GM12892 (cell line): ENCODE data around the gene ARHGAP26.

Source experiments
- POLR2A ChIP-seq: IDR thresholded peaks from 2 replicates; pipeline ENCODE4 v1.6.1; 2011; ENCODE audit warnings: low read depth, low read length, control low read depth
- POLR2AphosphoS5 ChIP-seq: IDR thresholded peaks from 2 replicates; pipeline ENCODE4 v1.6.1; 2011; ENCODE audit warnings: low read depth, low read length, control low read depth
- TAF1 ChIP-seq: IDR thresholded peaks from 2 replicates; pipeline ENCODE4 v1.6.1; 2011; ENCODE audit warnings: low read depth, mild to moderate bottlenecking, control low read depth, low read length, borderline replicate concordance

DNA sequence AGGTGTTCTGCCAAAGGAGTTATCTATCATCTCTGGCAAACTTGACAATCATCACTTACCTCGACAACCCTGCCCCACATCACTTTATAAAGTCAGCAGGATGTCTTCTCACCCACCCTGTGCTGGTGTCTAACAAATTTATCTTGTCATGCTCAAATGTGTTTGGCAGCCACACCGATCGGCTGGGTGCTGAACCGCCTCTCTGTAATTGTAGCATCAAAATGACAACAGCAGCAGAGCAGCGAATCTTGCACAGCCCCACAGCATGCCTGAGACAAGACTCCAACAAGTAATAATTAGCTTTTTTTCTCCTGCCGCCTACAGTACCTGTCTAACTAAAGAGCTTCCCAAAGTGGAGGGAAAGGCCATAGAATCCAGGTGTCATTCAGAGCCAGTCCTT, 457.1 kb downstream of the ARHGAP26 start:
- TF ChIP-seq POLR2A, result no peak
- TF ChIP-seq POLR2AphosphoS5, result no peak
- no peak for TF ChIP-seq TAF1
